Endodermal cell (in vitro differentiated cells): ENCODE results near the gene FKRP. TPM values are rescaled to one million over a fixed set of nuclear protein-coding genes. Genes with fewer than 3 reads are reported as not detected.

Experiments used
- DNase-seq: peaks from one replicate; pipeline ENCODE4 v3.0.0-alpha.2; 2017
- H3K27ac ChIP-seq: 2 replicates; pipeline ENCODE4 v1.5.1; 2013; ENCODE audit warnings: mild to moderate bottlenecking, low read depth, low read length, moderate library complexity
- H3K27me3 ChIP-seq: 2 replicates; pipeline ENCODE4 v1.6.1; 2013; ENCODE audit warnings: mild to moderate bottlenecking, low read length, moderate library complexity; ENCODE audit not compliant: insufficient read depth, control insufficient read depth, poor library complexity, severe bottlenecking
- H3K36me3 ChIP-seq: 2 replicates; pipeline ENCODE4 v1.7.0; 2013; ENCODE audit warnings: mild to moderate bottlenecking, low read length, moderate library complexity; ENCODE audit not compliant: control insufficient read depth, insufficient read depth
- H3K4me1 ChIP-seq: one replicate; pipeline ENCODE4 v1.7.0; 2013; ENCODE audit warnings: low read length; ENCODE audit not compliant: control insufficient read depth, insufficient read depth
- H3K4me3 ChIP-seq: 2 replicates; pipeline ENCODE4 v1.5.1; 2013; ENCODE audit warnings: mild to moderate bottlenecking, low read length, moderate library complexity
- H3K9ac ChIP-seq: 2 replicates; pipeline ENCODE4 v1.6.1; 2013; ENCODE audit warnings: mild to moderate bottlenecking, low read length, moderate library complexity; ENCODE audit not compliant: poor library complexity, severe bottlenecking; ENCODE audit errors: extremely low read depth
- H3K9me3 ChIP-seq: 2 replicates; pipeline ENCODE4 v1.6.1; 2013; ENCODE audit warnings: mild to moderate bottlenecking, low read length, moderate library complexity; ENCODE audit not compliant: control insufficient read depth
- H3K27ac Mint-ChIP-seq: 2 replicates; pipeline ENCODE4 v1.8.0; 2020; ENCODE audit warnings: mixed read lengths
- H3K27me3 Mint-ChIP-seq: 2 replicates; pipeline ENCODE4 v1.8.0; 2021; ENCODE audit warnings: mild to moderate bottlenecking, mixed read lengths; ENCODE audit not compliant: insufficient read depth
- H3K36me3 Mint-ChIP-seq: 2 replicates; pipeline ENCODE4 v1.8.0; 2020; ENCODE audit warnings: low read depth, mixed read lengths
- H3K4me1 Mint-ChIP-seq: 2 replicates; pipeline ENCODE4 v1.8.0; 2020; ENCODE audit warnings: mixed read lengths
- H3K4me3 Mint-ChIP-seq: 2 replicates; pipeline ENCODE4 v1.8.0; 2020; ENCODE audit warnings: mild to moderate bottlenecking, moderate library complexity, mixed read lengths
- H3K9me3 Mint-ChIP-seq: 2 replicates; pipeline ENCODE4 v1.8.0; 2020; ENCODE audit warnings: mild to moderate bottlenecking, mixed read lengths
- WGBS, 2 experiments: methylation state at CpG; one replicate each; pipeline versions ENCODE4 v1.1.5 to v1.1.7; 2013; ENCODE audit warnings: missing lambda C conversion rate in 2 of 2, mixed read lengths in 1 of 2; ENCODE audit not compliant: insufficient coverage in 1 of 2, insufficient read length in 1 of 2; 5-methylcytosine and 5-hydroxymethylcytosine counted together
- total RNA-seq, 2 donors: library from RNA; stranded (reverse); fragmentation: NEBNext Ultra II Directional in 1 of 2; extraction: Animal tissue kit (Norgen Biotek cat#: 25700) in 1 of 2; gene quantifications; 2 replicates in 1 of 2; 3 replicates in 1 of 2; pipeline ENCODE4 v1.2.1, GENCODE V29; 2021
- TF ChIP-seq, protein P1 (sequence below): fragments of 200-600 bp; sonication (generic); conservative IDR thresholded peaks from 2 replicates; pipeline ENCODE4 v1.5.0; 2021; ENCODE audit warnings: antibody characterized with exemption, mild to moderate bottlenecking

Gene FKRP
- total RNA-seq, 2 donors from 2014 or later, result 19.8 to 33.7 TPM

DNA sequence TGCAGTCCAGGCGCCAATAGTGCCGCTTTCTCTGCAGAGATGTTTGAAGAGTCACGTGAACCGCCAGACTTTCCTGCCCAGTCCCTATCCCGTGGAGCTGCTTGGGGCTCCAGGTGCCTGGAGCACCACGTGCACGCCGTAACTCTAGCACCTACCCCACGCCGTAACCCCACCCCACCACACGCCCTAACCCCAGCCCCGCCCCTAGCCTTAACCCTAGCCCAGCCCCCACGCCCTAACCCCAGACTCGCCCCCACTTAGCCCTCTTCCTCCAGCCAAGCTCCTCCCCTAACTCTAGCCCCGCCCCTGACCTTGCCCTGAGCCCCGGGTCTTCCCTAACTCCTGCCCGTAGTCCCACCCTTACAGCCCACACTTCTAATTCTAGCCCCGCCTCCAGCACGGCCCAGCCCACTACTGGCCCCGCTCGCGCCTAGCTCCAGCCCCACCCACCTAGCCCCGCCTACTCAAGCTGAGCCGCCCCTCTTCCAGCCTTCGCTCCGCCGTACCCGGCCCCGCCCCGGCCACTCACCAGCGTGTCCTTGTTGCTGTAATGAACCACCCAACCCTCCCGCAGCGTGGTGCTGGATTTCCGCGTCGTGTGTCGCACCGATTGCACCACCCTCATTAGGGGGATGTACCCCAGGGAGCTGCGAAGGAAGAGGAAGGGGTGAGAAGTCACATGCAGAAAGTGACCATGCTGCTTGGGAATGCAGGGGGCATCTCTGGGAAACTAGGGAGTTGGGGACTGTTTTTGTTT is 48.5 kb upstream of the FKRP start:
- peaks cover 10% of the 10 kb centered on the region for H3K4me1 Mint-ChIP-seq
- Histone ChIP-seq H3K9ac (no peak overlapping the region), H3K4me3 (no peak overlapping the region), H3K27ac (no peak overlapping the region), H3K27me3 (no peaks in the 10 kb centered on the region), H3K9me3 (no peaks in the 10 kb centered on the region), H3K4me1 (no peaks in the 10 kb centered on the region), H3K36me3 (peaks cover 85% of the 10 kb centered on the region)
- DNase-seq, result peak; percentile 99
- peak overlapping the region; percentile 88 for H3K27ac Mint-ChIP-seq
- WGBS, 2 experiments, result 21 to 25% methylated on average over 12 to 37 of the region's 39 CpGs
- H3K4me3 Mint-ChIP-seq, result peak overlapping the region; percentile 19
- no peaks in the 10 kb centered on the region for H3K27me3 Mint-ChIP-seq
- H3K9me3 Mint-ChIP-seq, result no peaks in the 10 kb centered on the region
- TF ChIP-seq, protein P1, sequence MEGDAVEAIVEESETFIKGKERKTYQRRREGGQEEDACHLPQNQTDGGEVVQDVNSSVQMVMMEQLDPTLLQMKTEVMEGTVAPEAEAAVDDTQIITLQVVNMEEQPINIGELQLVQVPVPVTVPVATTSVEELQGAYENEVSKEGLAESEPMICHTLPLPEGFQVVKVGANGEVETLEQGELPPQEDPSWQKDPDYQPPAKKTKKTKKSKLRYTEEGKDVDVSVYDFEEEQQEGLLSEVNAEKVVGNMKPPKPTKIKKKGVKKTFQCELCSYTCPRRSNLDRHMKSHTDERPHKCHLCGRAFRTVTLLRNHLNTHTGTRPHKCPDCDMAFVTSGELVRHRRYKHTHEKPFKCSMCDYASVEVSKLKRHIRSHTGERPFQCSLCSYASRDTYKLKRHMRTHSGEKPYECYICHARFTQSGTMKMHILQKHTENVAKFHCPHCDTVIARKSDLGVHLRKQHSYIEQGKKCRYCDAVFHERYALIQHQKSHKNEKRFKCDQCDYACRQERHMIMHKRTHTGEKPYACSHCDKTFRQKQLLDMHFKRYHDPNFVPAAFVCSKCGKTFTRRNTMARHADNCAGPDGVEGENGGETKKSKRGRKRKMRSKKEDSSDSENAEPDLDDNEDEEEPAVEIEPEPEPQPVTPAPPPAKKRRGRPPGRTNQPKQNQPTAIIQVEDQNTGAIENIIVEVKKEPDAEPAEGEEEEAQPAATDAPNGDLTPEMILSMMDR, result no peak
- peaks cover 80% of the 10 kb centered on the region for H3K36me3 Mint-ChIP-seq

DNA sequence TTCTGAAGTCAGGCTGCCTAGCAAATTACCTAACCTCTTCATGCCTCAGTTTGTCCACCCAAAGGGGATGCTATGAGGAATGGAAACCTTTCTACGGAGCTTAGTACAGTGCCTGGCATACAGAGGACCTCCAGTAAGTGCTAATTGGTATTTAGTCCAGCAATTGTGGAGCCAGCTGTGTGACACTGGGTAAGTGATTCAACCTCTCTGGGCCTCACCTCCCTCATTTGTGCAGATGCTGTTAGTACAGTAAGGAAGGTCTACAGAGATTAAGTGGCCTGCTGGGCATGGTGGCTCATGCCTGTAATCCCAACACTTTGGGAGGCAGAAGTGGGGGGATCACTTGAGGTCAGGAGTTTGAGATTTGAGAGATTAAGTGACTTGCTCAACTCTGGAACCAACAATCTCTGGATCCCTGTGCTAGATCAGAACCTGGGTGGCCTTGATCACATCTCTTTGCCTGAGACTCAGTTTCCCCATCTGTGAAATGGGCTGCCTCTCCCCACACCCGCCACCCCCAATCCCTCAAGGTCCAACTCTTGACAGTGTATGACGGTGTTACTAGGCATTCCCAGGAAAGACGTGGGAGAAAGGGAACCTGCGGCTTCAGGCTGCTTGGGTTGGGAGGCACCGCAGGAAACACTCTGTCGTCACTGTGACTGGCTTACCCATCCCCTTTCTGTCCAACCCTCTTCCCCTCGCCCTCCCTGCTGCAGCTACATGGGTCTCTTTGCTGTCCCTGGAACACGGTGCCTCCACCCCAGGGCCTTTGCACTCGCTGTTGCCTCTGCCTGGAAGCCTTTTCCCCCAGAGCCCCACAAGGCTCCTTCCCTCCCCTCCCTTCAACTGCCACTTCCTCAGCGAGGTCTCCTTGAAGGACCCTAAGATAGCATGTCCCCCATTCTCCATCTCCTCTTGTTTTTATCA is 47.2 kb upstream of the FKRP start:
- peaks cover 84% of the 10 kb centered on the region for H3K36me3 ChIP-seq
- H3K36me3 Mint-ChIP-seq, result peaks cover 76% of the 10 kb centered on the region

DNA sequence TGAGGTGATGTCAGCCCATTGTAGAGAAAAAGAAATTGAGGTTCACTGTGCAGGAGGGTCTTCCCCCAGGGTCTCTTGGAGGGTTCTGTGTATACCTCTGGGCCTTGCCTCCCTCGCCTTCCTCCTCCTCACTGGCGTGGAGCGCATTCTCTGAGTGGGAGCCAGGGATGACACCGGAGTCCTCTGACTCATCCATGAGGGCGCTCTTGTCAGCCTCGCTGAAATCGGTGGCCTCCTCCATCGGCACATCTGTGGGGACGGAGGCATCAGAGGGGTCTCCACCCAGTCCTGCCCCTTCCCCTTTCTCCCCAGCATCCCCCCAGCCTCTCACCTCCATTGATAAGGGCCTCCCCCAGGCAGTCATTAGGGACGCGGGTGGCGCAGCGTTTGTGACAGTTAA is 45.2 kb upstream of the FKRP start:
- Mint-ChIP-seq H3K9me3 (no peaks in the 10 kb centered on the region), H3K27me3 (no peaks in the 10 kb centered on the region), H3K4me1 (peaks cover 10% of the 10 kb centered on the region), H3K27ac (no peak overlapping the region), H3K36me3 (peaks cover 76% of the 10 kb centered on the region), H3K4me3 (no peak overlapping the region)
- Histone ChIP-seq H3K27me3 (no peaks in the 10 kb centered on the region), H3K9me3 (no peaks in the 10 kb centered on the region), H3K4me1 (no peaks in the 10 kb centered on the region), H3K36me3 (peaks cover 73% of the 10 kb centered on the region), H3K4me3 (no peak overlapping the region), H3K27ac (no peak overlapping the region), H3K9ac (no peak overlapping the region)
- no peak for DNase-seq
- 96 to 100% methylated on average over 5 to 13 of the region's 13 CpGs for WGBS, 2 experiments
- TF ChIP-seq, protein P1, result no peak

More for the DNA sequence above, 47.2 kb upstream of the FKRP start:
- Histone ChIP-seq H3K4me3 (no peak overlapping the region), H3K9me3 (no peaks in the 10 kb centered on the region), H3K4me1 (no peaks in the 10 kb centered on the region), H3K27me3 (no peaks in the 10 kb centered on the region), H3K27ac (no peak overlapping the region), H3K9ac (no peak overlapping the region)
- TF ChIP-seq, protein P1, result no peak
- no peaks in the 10 kb centered on the region for H3K27me3 Mint-ChIP-seq
- H3K9me3 Mint-ChIP-seq, result no peaks in the 10 kb centered on the region
- H3K27ac Mint-ChIP-seq, result peak overlapping the region; percentile 61
- peaks cover 10% of the 10 kb centered on the region for H3K4me1 Mint-ChIP-seq
- WGBS, 2 experiments, result 93 to 94% methylated on average over 9 to 11 of the region's 11 CpGs
- no peak overlapping the region for H3K4me3 Mint-ChIP-seq
- no peak for DNase-seq
